Measurements from ENCODE around the gene OSBPL3. TPM values are rescaled to one million over a fixed set of nuclear protein-coding genes. Genes with fewer than 3 reads are reported as not detected.

OSBPL3 gene
- total RNA-seq, 1 experiment from 2014 or later: 9.2 TPM

- Histone ChIP-seq H3K4me1 (ENCODE audit: control insufficient read depth, insufficient read depth, low read length) (no peaks in the 10 kb centered on the region), H3K4me3 (ENCODE audit: low read depth in 2 of 2, low read length in 2 of 2) (no peak overlapping the region)
- intact Hi-C loops (cut with micrococcal nuclease; ENCODE audit: unreplicated experiment): no loop called here
These were observed 137.9 kb downstream of the OSBPL3 start for GRCh38 chr7:24842029-24842428.

GRCh38 chr7:24840563-24840962 is 139.4 kb downstream of the OSBPL3 start:
- no peaks in the 10 kb centered on the region for H3K27me3 ChIP-seq (ENCODE audit: control insufficient read depth, insufficient read depth, low read length)
- H3K9me3 ChIP-seq (ENCODE audit: control insufficient read depth, insufficient read depth, low read depth, low read length): no peaks in the 10 kb centered on the region
- no peak overlapping the region for H3K27ac ChIP-seq (ENCODE audit: low read length)
- no TSS peak for BruUV-seq (replicated peaks)
- in situ Hi-C loops (cut with HindIII; ENCODE audit: low pct_unique_long_range_greater_than_20kb, low sequenced_read_pairs): no loop called here
- ChIA-PET POLR2A (no interaction called here), CTCF (no interaction called here)
- ATAC-seq (no peak), DNase-seq (ENCODE audit: low read depth, low spot score) (no peak)
- H3K36me3 ChIP-seq (ENCODE audit: control insufficient read depth, insufficient read depth, low read length): no peaks in the 10 kb centered on the region
- H3K4me1 ChIP-seq (ENCODE audit: control insufficient read depth, insufficient read depth, low read length): no peaks in the 10 kb centered on the region
- intact Hi-C loops (cut with micrococcal nuclease; ENCODE audit: unreplicated experiment): no loop called here
- no peak overlapping the region for H3K4me3 ChIP-seq (ENCODE audit: low read depth in 2 of 2, low read length in 2 of 2)
- TF ChIP-seq CTCF (IDR thresholded peaks at IDR 0.05) (no peak), TCF7L2 (IDR thresholded peaks at IDR 0.05; ENCODE audit: low read depth, low read length) (no peak), SIN3A (IDR thresholded peaks at IDR 0.05; ENCODE audit: borderline replicate concordance, insufficient read depth, low read depth, low read length) (no peak), POLR2AphosphoS5 (IDR thresholded peaks at IDR 0.05; ENCODE audit: low read depth, low read length) (no peak), REST (IDR thresholded peaks at IDR 0.05; ENCODE audit: insufficient read depth in 1 of 2, low read depth in 2 of 2, low read length in 1 of 2) (no peak)

More at GRCh38 chr7:24842029-24842428, 137.9 kb downstream of the OSBPL3 start:
- TF ChIP-seq TCF7L2 (IDR thresholded peaks at IDR 0.05; ENCODE audit: low read depth, low read length): no peak
- TF ChIP-seq POLR2AphosphoS5 (IDR thresholded peaks at IDR 0.05; ENCODE audit: low read depth, low read length): no peak
- no peak for TF ChIP-seq CTCF (IDR thresholded peaks at IDR 0.05)
- TF ChIP-seq SIN3A (IDR thresholded peaks at IDR 0.05; ENCODE audit: borderline replicate concordance, insufficient read depth, low read depth, low read length): no peak
- ATAC-seq (no peak), DNase-seq (ENCODE audit: low read depth, low spot score) (no peak)
- no TSS peak for BruUV-seq (replicated peaks)
- Histone ChIP-seq H3K36me3 (ENCODE audit: control insufficient read depth, insufficient read depth, low read length) (no peaks in the 10 kb centered on the region), H3K27ac (ENCODE audit: low read length) (no peak overlapping the region), H3K27me3 (ENCODE audit: control insufficient read depth, insufficient read depth, low read length) (no peaks in the 10 kb centered on the region), H3K9me3 (ENCODE audit: control insufficient read depth, insufficient read depth, low read depth, low read length) (no peaks in the 10 kb centered on the region)
- ChIA-PET CTCF (no interaction called here), POLR2A (no interaction called here)
- in situ Hi-C loops (cut with HindIII; ENCODE audit: low pct_unique_long_range_greater_than_20kb, low sequenced_read_pairs): no loop called here

All from Panc1 (cell line).